GM21528 (cell line): Measurements from ENCODE around the gene GATAD1.
"Not testable (repeated sequence)": the region's sequence is repeated elsewhere in the genome, so short reads cannot be mapped to it uniquely, and the experiment has no call there.

Experiments
- ATAC-seq: cut with Tn5 transposase; IDR thresholded peaks from one replicate; pipeline ENCODE4 v1.9.1; 2021; ENCODE audit warnings: mild to moderate bottlenecking, moderate library complexity; ENCODE audit not compliant: unreplicated experiment, low FRiP score

GATAD1 gene

GRCh38 chr7:92447345-92448204 lies at the start of gene GATAD1:
Gene GATAD1, plus strand, starts transcription at chr7:92447482. Its CDS starts 248 bp downstream, at chr7:92447730.
- ATAC-seq: peak; percentile 85

GRCh38 chr7:92397542-92397941 lies 49.7 kb upstream of the GATAD1 start:
- ATAC-seq: no peak

- no peak for ATAC-seq
These were observed 47.3 kb upstream of the GATAD1 start for GRCh38 chr7:92400013-92400412.

GRCh38 chr7:92402920-92403759 lies 44.1 kb upstream of the GATAD1 start:
- ATAC-seq: no peak

GRCh38 chr7:92403760-92404074 lies 43.6 kb upstream of the GATAD1 start:
- no peak for ATAC-seq

- ATAC-seq: no peak
These were observed 43.1 kb upstream of the GATAD1 start for GRCh38 chr7:92404170-92404614.

GRCh38 chr7:92409357-92409756 lies 37.9 kb upstream of the GATAD1 start:
- no peak for ATAC-seq

- not testable (repeated sequence) for ATAC-seq
These were observed 37.1 kb upstream of the GATAD1 start for GRCh38 chr7:92410162-92410561.

GRCh38 chr7:92412745-92413144 lies 34.5 kb upstream of the GATAD1 start:
- ATAC-seq: no peak

GRCh38 chr7:92413550-92413949 lies 33.7 kb upstream of the GATAD1 start:
- no peak for ATAC-seq

- ATAC-seq: no peak
These were observed 32.1 kb upstream of the GATAD1 start for GRCh38 chr7:92415225-92415624.

- ATAC-seq: no peak
These were observed 29.4 kb upstream of the GATAD1 start for GRCh38 chr7:92417913-92418312.

- ATAC-seq: no peak
These were observed 25.4 kb upstream of the GATAD1 start for GRCh38 chr7:92421676-92422435.

GRCh38 chr7:92422926-92423325 lies 24.4 kb upstream of the GATAD1 start:
- no peak for ATAC-seq

- no peak for ATAC-seq
These were observed 23.6 kb upstream of the GATAD1 start for GRCh38 chr7:92423710-92424131.

- ATAC-seq: no peak
These were observed 21.9 kb upstream of the GATAD1 start for GRCh38 chr7:92425311-92425947.

- ATAC-seq: no peak
These were observed 20.1 kb upstream of the GATAD1 start for GRCh38 chr7:92427193-92427592.

- no peak for ATAC-seq
These were observed 14.9 kb upstream of the GATAD1 start for GRCh38 chr7:92432299-92432946.

- ATAC-seq: no peak
These were observed 14.3 kb upstream of the GATAD1 start for GRCh38 chr7:92433019-92433418.

GRCh38 chr7:92435542-92435941 lies 11.7 kb upstream of the GATAD1 start:
- no peak for ATAC-seq
